ENCODE data around the gene FNBP1L. TPM values are rescaled to one million over a fixed set of nuclear protein-coding genes. Genes with fewer than 3 reads are reported as not detected.

Gene FNBP1L
- total RNA-seq, 1 experiment from 2014 or later, result 119 TPM

DNA sequence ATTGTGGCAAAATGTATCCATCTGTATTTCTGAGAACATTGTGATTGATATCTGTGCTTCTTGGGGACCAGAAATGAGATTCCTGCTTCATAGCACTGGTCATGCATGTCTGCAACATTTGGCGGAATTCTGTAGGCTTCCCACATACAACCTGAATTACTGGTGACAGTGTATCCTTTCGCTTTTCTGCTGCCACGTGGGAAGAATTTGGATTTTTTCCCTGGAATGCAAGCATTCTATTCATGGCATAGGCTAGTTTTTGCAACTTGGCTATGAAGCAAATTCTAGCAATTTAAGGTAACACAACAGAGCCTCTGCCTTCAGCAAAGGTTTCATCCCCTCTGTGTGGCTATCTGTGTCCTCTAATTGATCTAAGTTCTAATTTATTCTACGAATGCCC lies 147.8 kb downstream of the FNBP1L start:
- Histone ChIP-seq H3K23ac (ENCODE audit: insufficient read length, low read depth, low read length) (no peak overlapping the region), H3K27me3 (ENCODE audit: insufficient read depth, low read length) (no peaks in the 10 kb centered on the region), H2AK5ac (ENCODE audit: insufficient read length, low read length) (no peak overlapping the region), H3K4me1 (ENCODE audit: insufficient read depth, low read length) (peaks cover 17% of the 10 kb centered on the region), H3T11ph (ENCODE audit: low read length) (no peak overlapping the region), H3K18ac (ENCODE audit: insufficient read length, low read depth, low read length) (no peak overlapping the region), H2BK5ac (ENCODE audit: insufficient read length, low read length) (no peak overlapping the region), H3K23me2 (ENCODE audit: insufficient read length, low read depth, low read length, poor library complexity, severe bottlenecking) (no peaks in the 10 kb centered on the region), H3K4me2 (ENCODE audit: insufficient read depth, insufficient read length, low read length) (no peak overlapping the region), H3K14ac (ENCODE audit: insufficient read depth, low read length) (no peak overlapping the region), H2BK12ac (ENCODE audit: insufficient read length, low read depth, low read length) (no peak overlapping the region), H3K79me1 (ENCODE audit: insufficient read depth, low read depth, low read length, poor library complexity, severe bottlenecking) (no peaks in the 10 kb centered on the region), H2AFZ (ENCODE audit: low read length) (no peak overlapping the region), H3K79me2 (ENCODE audit: insufficient read depth, low read length) (no peaks in the 10 kb centered on the region), H4K8ac (replicated peaks; ENCODE audit: insufficient read length, low read depth, low read length) (no peak overlapping the region), H4K20me1 (ENCODE audit: control insufficient read depth, insufficient read depth, insufficient read length) (no peaks in the 10 kb centered on the region), H2BK120ac (ENCODE audit: low read depth, low read length, poor library complexity, severe bottlenecking) (no peak overlapping the region), H2BK15ac (ENCODE audit: low read depth, low read length) (no peak overlapping the region), H3K56ac (ENCODE audit: insufficient read length, low read depth, low read length) (no peak overlapping the region), H4K91ac (ENCODE audit: insufficient read length, low read depth, low read length) (no peak overlapping the region), H2BK20ac (ENCODE audit: low read depth, low read length, poor library complexity, severe bottlenecking) (no peak overlapping the region), H3K9me3 (ENCODE audit: control insufficient read depth, low read depth, low read length) (no peaks in the 10 kb centered on the region), H3K27ac (ENCODE audit: insufficient read length, low read depth, low read length) (no peak overlapping the region), H3K4ac (ENCODE audit: low read depth, low read length) (no peak overlapping the region), H4K5ac (ENCODE audit: insufficient read length, low read depth, low read length) (no peak overlapping the region), H3K9ac (ENCODE audit: extremely low read depth, insufficient read length, low read length) (no peak overlapping the region)
- no peaks in the 10 kb centered on the region for H3K27me3 Mint-ChIP-seq (ENCODE audit: low read depth)
- H3K4me3 Mint-ChIP-seq, result no peak overlapping the region
- H3K36me3 Mint-ChIP-seq (ENCODE audit: insufficient read depth in 1 of 3, low read depth in 3 of 3), result peaks cover 0 to 7% (median 3%) of the 10 kb centered on the region in 3 experiments; a peak in 5 of 7 replicates
- no peaks in the 10 kb centered on the region for H3K9me3 Mint-ChIP-seq
- no peak overlapping the region for H3K27ac Mint-ChIP-seq
- no CpG with 5 or more reads among the region's 4 CpGs for WGBS (ENCODE audit: extremely low coverage, insufficient read length, low lambda C conversion rate)
- H3K4me1 Mint-ChIP-seq, result peaks cover 44 to 56% of the 10 kb centered on the region in 2 experiments
- no peak for DNase-seq
- TF ChIP-seq, protein P1, sequence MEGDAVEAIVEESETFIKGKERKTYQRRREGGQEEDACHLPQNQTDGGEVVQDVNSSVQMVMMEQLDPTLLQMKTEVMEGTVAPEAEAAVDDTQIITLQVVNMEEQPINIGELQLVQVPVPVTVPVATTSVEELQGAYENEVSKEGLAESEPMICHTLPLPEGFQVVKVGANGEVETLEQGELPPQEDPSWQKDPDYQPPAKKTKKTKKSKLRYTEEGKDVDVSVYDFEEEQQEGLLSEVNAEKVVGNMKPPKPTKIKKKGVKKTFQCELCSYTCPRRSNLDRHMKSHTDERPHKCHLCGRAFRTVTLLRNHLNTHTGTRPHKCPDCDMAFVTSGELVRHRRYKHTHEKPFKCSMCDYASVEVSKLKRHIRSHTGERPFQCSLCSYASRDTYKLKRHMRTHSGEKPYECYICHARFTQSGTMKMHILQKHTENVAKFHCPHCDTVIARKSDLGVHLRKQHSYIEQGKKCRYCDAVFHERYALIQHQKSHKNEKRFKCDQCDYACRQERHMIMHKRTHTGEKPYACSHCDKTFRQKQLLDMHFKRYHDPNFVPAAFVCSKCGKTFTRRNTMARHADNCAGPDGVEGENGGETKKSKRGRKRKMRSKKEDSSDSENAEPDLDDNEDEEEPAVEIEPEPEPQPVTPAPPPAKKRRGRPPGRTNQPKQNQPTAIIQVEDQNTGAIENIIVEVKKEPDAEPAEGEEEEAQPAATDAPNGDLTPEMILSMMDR (conservative IDR thresholded peaks at IDR 0.05), result no peak
